DMS53 treated with DMSO at 0.1 percent for 48 hours (cell line): Measurements from ENCODE around the gene GTF2H2C.
"Not testable (repeated sequence)": the region's sequence is repeated elsewhere in the genome, so short reads cannot be mapped to it uniquely, and the experiment has no call there.

Source experiments
- DNase-seq: peaks from one replicate; lab custom pipeline; 2025; ENCODE audit not compliant: unreplicated experiment; lab: John Stamatoyannopoulos, UW

GTF2H2C gene

DNA sequence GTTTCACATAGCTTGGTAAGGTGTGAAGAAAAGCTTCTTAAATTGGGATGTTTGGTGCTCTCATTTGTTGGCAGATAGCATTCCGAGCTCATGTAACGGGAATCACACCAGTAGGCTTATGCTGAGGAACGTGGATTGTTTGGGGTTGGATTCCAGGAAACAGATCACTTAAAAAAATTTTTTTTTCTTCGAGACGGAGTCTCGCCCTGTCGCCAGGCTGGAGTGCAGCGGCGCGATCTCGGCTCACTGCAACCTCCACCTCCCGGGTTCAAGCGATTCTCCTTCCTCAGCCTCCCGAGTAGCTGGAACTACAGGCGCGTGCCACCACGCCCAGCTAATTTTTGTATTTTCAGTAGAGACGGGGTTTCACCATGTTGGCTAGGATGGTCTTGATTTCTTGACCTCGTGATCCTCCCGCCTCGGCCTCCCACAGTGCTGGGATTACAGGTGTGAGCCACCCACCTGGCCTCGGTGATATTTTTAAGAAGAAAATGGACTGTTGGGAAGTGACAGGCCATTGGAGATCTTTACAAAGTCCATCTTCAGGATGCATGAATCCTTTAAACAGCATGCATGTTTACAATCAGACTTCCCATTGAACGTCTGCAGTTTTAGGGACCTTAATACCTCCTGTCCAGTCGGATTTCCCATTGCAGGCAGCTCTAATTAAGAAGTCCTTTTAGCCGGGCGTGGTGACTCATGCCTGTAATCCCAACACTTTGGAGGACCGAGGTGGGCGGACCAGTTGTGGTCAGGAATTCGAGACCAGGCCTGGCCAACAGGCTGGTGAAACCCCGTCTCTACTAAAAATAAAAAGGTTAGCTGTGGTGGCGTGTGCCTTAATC is 818 bp downstream of the GTF2H2C start:
- not testable (repeated sequence) for DNase-seq

DNA sequence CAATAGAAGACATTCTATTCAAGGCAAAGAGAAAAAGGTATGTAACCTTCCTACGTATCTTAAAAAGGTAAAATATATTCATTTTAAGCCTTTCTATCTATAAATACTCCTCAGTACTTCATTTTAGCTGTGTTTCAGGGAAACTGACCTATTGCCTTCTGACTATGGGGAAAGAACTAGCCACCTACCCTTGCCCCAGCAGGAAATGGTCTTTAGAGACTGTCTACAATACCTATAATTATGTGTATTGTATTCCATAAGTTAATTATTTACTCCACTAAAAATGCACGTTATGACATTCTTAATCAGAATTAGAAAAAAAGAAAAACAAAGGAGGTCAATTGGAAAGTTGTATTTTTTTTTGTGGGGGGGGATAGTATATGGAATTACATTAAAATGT is 6.2 kb downstream of the GTF2H2C start:
- not testable (repeated sequence) for DNase-seq

DNA sequence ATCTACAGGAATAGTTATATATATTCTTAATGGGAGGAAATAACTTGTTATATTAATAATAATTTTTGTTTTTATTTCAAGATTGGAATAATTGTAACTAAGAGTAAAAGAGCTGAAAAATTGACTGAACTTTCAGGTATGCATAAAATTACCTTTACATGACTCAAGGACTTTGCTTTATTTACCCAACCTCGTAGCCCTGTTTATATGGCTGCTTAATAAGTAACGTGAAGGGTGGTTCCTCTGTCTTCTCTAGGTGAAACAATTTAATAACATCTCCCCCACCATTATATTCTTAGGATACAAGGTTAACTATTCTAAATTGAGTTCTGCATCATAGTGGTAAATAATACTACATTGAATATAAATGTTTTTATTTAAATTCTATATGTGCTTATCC is 8.1 kb downstream of the GTF2H2C start:
- DNase-seq = not testable (repeated sequence)

DNA sequence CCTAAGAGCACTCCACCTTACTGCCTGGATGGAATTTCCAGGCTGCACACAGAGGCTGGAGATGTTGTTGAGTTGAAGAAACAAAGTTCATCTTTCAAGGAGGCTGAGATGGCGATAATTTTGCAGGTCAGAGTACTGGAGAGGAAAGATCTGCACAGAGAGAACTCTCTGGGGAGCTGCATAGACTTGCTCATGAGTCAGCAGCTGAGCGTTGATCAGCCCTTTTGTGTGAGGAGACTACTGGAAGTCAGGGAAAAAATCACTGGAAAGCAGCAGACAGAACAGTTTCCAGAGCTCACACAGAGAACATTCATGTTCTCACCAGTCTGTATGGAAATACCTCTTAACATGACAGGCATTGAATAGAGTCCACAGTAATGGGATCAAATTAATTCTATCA is 23.4 kb downstream of the GTF2H2C start:
- not testable (repeated sequence) for DNase-seq

DNA sequence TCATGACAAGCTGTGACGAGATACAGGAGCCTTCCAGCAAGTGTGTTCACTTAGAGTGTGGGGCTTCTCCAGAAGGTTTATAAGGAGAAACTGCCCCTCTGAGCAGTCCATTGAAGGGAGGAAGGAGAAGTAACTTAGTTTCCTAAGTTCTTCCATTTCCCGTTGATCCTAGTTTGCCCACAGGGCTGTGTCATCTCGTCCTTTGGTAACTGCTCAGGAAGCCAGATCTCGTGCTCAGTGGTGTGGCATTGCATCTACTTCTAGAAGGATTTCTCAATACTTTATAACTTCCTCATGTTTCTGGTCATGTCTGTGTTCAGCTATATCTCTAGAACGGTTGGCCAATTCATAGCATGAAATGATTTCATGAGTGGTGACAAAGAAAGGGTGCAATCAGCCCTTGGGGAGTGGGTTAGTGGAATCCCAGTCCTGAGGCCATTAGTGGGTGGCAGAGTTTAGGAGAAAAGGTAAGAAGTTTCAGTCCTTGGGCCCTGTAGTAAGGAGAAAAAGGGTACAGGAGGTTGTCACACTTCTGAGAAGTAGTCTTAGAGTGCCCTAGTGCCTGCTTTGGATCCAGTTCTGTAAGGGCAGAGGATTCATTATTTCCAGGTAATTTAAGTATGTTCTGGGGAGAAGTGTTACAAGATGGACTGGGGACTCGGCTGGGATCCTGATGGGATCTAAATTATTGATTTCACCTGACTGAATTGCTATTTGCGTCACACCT is 36.3 kb downstream of the GTF2H2C start:
- not testable (repeated sequence) for DNase-seq

DNA sequence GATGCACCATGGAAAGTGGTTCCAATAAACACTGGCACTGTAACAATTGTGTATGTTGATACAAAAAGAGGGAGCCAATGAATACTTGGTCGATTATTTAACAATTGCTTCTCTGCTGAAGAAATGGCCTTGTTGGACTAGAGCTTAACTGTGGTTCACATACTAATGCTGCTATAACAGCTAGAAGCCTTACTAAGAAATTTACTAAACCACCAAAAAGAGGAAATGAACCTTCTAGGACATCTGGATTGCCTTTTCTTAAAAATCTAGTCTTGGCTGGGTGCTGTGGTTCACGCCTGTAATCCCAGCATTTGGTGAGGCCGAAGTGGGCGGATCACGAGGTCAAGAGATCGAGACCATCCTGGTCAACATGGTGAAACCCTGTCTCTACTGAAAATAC is 42.0 kb downstream of the GTF2H2C start:
- not testable (repeated sequence) for DNase-seq

DNA sequence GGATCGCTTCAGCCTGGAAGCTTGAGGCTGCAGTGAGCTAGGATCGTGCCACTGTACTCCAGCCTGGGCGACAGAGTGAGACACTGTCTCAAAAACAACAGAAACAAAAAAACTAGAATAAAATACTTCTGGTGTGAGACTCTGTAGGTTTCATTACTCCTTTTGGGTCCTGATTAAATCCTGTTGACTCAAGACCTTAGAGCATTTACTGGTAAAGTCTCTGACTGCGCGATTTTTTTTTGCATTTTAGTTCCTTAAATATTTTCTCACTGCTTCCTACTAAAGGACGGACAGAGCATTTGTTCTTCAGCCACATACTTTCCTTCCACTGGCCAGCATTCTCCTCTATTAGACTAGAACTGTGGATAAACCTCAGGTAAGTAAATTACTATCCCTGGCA is 46.8 kb downstream of the GTF2H2C start:
- not testable (repeated sequence) for DNase-seq

DNA sequence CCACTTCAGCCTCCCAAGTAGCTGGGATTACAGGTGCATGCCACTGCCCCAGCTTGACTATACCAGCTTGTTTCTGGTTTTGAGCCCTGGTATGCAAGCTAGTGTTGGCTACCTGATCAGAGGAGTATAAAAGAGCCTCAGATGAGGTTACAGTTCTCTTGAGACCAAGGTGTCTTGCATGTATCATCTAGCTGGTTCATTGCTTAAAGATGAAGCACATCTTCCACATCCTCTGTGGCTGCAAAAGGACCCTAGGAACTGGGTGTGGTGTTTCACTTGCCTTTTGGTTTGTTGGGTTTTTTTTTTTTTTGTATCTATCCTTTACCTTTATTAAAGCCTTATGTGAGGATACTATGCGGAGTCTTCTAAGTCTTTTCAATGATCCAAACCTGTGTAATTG is 47.8 kb downstream of the GTF2H2C start:
- DNase-seq = not testable (repeated sequence)

DNA sequence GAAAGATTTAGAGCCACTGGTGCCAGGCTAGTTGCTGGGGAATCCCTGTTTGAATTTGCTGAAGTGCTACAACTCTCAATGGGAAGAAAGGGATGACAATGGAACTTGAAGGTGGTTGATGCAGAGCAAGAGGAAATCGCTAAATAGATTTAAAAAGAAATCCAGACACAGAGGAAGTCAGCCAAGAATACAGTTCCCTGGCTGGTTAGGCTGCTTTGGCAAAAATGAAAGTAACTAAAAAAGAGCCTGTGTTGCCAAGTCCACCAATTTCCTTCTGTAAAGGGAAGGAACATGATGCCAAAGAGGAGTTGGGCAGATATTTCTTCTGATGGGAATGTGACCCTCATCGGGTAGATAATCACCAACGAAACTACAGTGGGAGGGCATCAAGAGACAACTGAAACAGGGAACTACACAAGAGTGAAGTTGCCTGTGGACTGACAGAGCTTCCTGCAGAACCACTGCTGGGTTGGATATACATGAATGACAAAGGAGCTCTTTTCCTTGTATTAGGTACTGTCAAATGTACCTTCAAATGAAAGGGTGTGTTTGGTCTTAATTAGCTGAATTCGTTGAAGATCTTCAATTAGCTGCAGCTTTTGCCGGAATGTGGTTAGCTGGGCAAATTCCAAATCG is 49.0 kb downstream of the GTF2H2C start:
- DNase-seq = not testable (repeated sequence)

DNA sequence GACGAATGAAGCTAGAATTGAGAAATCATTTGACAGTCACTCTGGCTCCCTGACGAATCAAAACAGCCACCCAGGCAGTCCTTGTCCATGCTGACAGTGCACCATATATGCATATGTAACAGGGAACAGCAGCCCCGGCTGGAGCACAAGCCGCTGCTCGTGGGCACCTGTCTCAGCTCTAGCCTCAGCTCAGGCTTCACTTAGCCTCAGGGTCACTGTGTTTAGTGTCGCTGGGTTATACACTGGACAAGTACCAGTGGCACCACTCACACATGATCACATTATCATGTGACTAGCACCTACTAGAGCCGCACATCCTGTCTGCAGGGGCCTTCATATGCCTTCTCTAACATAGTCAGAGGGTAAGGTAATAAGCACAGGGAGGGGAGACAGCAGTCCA is 54.9 kb downstream of the GTF2H2C start:
- not testable (repeated sequence) for DNase-seq

DNA sequence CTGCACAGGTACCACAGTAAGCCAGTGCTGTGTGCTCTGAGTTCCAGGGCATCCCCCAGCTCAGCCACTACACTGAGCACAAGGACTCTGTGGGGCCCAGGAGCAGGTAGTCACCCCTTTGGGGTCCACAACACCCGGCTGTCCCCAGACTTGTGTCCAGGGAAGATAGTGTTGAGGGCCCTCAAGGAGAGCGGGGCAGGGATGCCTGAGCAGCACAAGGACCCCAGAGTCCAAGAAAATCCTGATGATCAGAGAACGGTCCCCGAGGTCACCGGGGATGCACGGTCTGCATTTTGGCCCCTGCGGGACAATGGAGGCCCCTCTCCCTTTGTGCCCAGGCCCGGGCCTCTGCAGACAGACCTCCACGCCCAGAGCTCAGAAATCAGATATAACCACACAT is 71.9 kb downstream of the GTF2H2C start:
- not testable (repeated sequence) for DNase-seq
